Esophagus squamous epithelium (tissue), 5 donors: ENCODE results near the gene PROCR. TPM values are rescaled to one million over a fixed set of nuclear protein-coding genes. Genes with fewer than 3 reads are reported as not detected.
"Not testable (repeated sequence)": the region's sequence is repeated elsewhere in the genome, so short reads cannot be mapped to it uniquely, and the experiment has no call there.

Experiments
- DNase-seq: peaks from one replicate; lab custom pipeline; 2025; lab: John Stamatoyannopoulos, UW
- H3K27ac ChIP-seq, 4 donors: fragments of 200-600 bp; sonication (generic); one replicate each; pipeline ENCODE4 v1.5.1; 2016 to 2019; ENCODE audit warnings: mild to moderate bottlenecking in 1 of 4
- H3K27me3 ChIP-seq, 4 donors: fragments of 200-600 bp; sonication (generic); 1 replicate in 3 of 4; 2 replicates in 1 of 4; pipeline versions ENCODE4 v1.5.1 to v1.6.0; 2017 to 2021; ENCODE audit warnings: antibody characterized with exemption in 1 of 4
- H3K36me3 ChIP-seq, 3 donors: fragments of 200-600 bp; sonication (generic); one replicate each; pipeline ENCODE4 v1.5.1; 2016 to 2019
- H3K4me1 ChIP-seq, 3 donors: fragments of 200-600 bp; sonication (generic); one replicate each; pipeline ENCODE4 v1.5.1; 2017 to 2019
- H3K4me3 ChIP-seq, 4 donors: fragments of 200-600 bp; sonication (generic); 1 replicate in 3 of 4; 2 replicates in 1 of 4; pipeline ENCODE4 v1.5.1; 2016 to 2019; ENCODE audit warnings: mild to moderate bottlenecking in 2 of 4, moderate library complexity in 1 of 4
- H3K9me3 ChIP-seq, 3 donors: fragments of 200-600 bp; sonication (generic); one replicate each; pipeline ENCODE4 v1.5.1; 2016 to 2019
- CTCF ChIP-seq, 6 experiments: fragments of 450-650 bp in 4 of 6; fragments of 200-600 bp in 2 of 6; sonication (generic) in 2 of 6; IDR thresholded peaks; one replicate each; pipeline ENCODE4 v1.5.1; 2016 to 2019; ENCODE audit warnings: antibody characterized with exemption in 6 of 6, mild to moderate bottlenecking in 4 of 6, moderate library complexity in 4 of 6
- POLR2A ChIP-seq, 4 donors: fragments of 450-650 bp; IDR thresholded peaks; one replicate each; pipeline ENCODE4 v1.6.1; 2017; ENCODE audit warnings: antibody characterized with exemption in 4 of 4, mild to moderate bottlenecking in 4 of 4, moderate library complexity in 3 of 4
- WGBS, 2 donors: methylation state at CpG; one replicate each; pipeline ENCODE4 v1.1.5; 2018; 5-methylcytosine and 5-hydroxymethylcytosine counted together
- intact Hi-C: fragments of 100-400 bp; cut with DNase I; formaldehyde crosslinking; loops from one replicate; pipeline ENCODE4 v1.15.0; 2022
- total RNA-seq, 4 donors: library from RNA; depleted of rRNA; stranded (reverse); fragments of >200 nt; gene quantifications; one replicate each; pipeline ENCODE4 v1.1.0, GENCODE V29; 2016
- donor health status: DM: yes; HTN: yes; CAD: no.

Gene PROCR
- total RNA-seq, 4 donors from 2014 or later: 2.5 to 19.6 (median 14.6) TPM

- no peak for TF ChIP-seq POLR2A (IDR thresholded peaks at IDR 0.05)
- Histone ChIP-seq H3K27ac (peak overlapping the region in 1 of 4 donors; percentile 30), H3K4me1 (no peaks in the 10 kb centered on the region), H3K9me3 (no peaks in the 10 kb centered on the region), H3K4me3 (no peak overlapping the region), H3K27me3 (no peaks in the 10 kb centered on the region), H3K36me3 (no peaks in the 10 kb centered on the region)
- 86 to 88% methylated on average over 4 of the region's 4 CpGs for WGBS, 2 donors
- DNase-seq: no peak
- intact Hi-C loops: no loop called here
Measured at GRCh38 chr20:35165221-35166185, 6.4 kb upstream of the PROCR start.

DNA sequence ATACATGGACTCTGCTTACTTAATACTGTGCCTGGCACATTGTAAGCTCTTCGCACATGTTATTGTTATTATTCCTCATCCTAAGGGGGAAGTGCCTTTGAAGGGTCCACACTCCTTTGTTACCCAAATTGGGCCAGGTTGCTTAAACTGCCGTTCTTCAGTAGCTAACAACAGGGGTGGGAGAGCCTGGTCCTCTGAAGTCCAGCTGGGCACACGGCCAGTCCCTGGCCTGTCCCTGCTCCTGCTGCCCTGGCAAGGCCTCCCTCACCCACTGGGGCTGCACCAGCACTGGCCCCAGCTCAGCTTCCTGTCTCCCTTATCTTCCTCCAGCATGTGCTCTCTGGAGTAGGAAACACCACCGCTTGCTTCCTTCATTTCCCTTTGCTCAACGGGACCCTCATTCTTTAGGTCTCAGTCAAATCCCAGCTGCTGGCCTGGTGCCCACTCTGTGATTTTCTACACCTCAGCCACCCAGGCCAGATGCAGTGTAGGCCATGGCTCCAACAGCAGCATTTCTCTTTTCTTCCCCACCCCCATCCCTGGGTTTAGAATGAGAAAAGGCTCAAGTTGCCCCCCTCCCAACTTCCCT is 5.5 kb upstream of the PROCR start:
- 50 to 53% methylated on average over 3 to 5 of the region's 5 CpGs for WGBS, 2 donors
- H3K4me1 ChIP-seq: peaks cover 0 to 5% (median 0%) of the 10 kb centered on the region in 3 donors
- TF ChIP-seq POLR2A (IDR thresholded peaks at IDR 0.05) (no peak), CTCF (IDR thresholded peaks at IDR 0.05) (no peak)
- intact Hi-C loops: no loop called here
- H3K9me3 ChIP-seq: no peaks in the 10 kb centered on the region
- no peak for DNase-seq
- H3K36me3 ChIP-seq: no peaks in the 10 kb centered on the region
- peak overlapping the region in 2 of 4 donors; percentile 19 to 30 for H3K27ac ChIP-seq
- H3K27me3 ChIP-seq: no peaks in the 10 kb centered on the region
- H3K4me3 ChIP-seq: no peak overlapping the region

DNA sequence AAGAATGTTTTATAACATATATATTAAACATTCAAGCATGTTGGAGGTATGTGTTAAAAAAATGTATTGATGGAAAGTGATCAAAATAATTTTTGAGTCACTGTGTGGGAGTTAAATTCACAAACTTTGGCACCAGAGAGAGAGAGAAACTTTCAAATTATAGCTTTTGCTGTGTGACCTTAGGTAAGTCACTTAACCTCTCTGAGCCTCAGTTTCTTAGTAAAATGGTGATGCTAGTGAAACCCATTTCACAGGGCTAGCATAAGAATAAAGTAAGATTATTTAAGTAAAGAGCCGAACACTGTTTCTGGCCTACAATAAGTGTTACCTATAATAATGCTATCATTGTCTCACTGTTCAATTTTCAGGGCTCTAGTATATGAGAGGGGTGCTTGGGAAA is 4.1 kb upstream of the PROCR start:
- H3K4me3 ChIP-seq: no peak overlapping the region
- WGBS, 2 donors: 83 to 89% methylated on average over 1 of the region's 1 CpG
- TF ChIP-seq POLR2A (IDR thresholded peaks at IDR 0.05) (no peak), CTCF (IDR thresholded peaks at IDR 0.05) (no peak)
- no peaks in the 10 kb centered on the region for H3K36me3 ChIP-seq
- H3K9me3 ChIP-seq: no peaks in the 10 kb centered on the region
- H3K27me3 ChIP-seq: no peaks in the 10 kb centered on the region
- H3K27ac ChIP-seq: no peak overlapping the region
- peaks cover 0 to 20% (median 7%) of the 10 kb centered on the region in 3 donors for H3K4me1 ChIP-seq
- DNase-seq: no peak
- intact Hi-C loops: no loop called here

- H3K9me3 ChIP-seq, H3K27ac ChIP-seq, DNase-seq, H3K36me3 ChIP-seq, H3K27me3 ChIP-seq, intact Hi-C loops, H3K4me3 ChIP-seq: not testable (repeated sequence)
- peaks cover 0 to 28% (median 12%) of the 10 kb centered on the region in 3 donors for H3K4me1 ChIP-seq
- WGBS, 2 donors: 79 to 84% methylated on average over 4 of the region's 4 CpGs
Measured at GRCh38 chr20:35168701-35169409, 3.0 kb upstream of the PROCR start.

GRCh38 chr20:35171438-35171752 is 477 bp upstream of the PROCR start:
- Histone ChIP-seq H3K9me3 (no peaks in the 10 kb centered on the region), H3K4me1 (peaks cover 0 to 38% (median 15%) of the 10 kb centered on the region in 3 donors), H3K4me3 (peak overlapping the region in 3 of 4 donors; percentile 39 to 64 (median 44)), H3K36me3 (peaks cover 0 to 7% (median 0%) of the 10 kb centered on the region in 3 donors), H3K27ac (peak overlapping the region; percentile 61 to 81 (median 72)), H3K27me3 (no peaks in the 10 kb centered on the region)
- WGBS, 2 donors: 11 to 40% methylated on average over 1 of the region's 1 CpG
- DNase-seq: no peak
- intact Hi-C loops: no loop called here
- TF ChIP-seq CTCF (IDR thresholded peaks at IDR 0.05) (no peak), POLR2A (IDR thresholded peaks at IDR 0.05) (no peak)
